ENCODE measurements around the gene SORT1.

SORT1 gene

GRCh38 chr1:109277434-109278204 is 120.1 kb downstream of the SORT1 start:
- Histone ChIP-seq H3K4me1 (ENCODE audit: control insufficient read depth in 1 of 2, insufficient read depth in 1 of 2, low read depth in 1 of 2, low read length in 1 of 2) (peaks cover 22 to 28% of the 10 kb centered on the region in 2 experiments), H3K4me3 (ENCODE audit: low read depth in 1 of 2, low read length in 1 of 2) (no peak overlapping the region), H3K27ac (peak overlapping the region; percentile 31), H3K9me3 (no peaks in the 10 kb centered on the region), H3K36me3 (no peaks in the 10 kb centered on the region), H3K27me3 (peaks cover 16% of the 10 kb centered on the region)
- peak; percentile 92 for TF ChIP-seq CTCF (IDR thresholded peaks at IDR 0.05)

GRCh38 chr1:109275706-109276345 is 121.9 kb downstream of the SORT1 start:
- Histone ChIP-seq H3K4me1 (ENCODE audit: control insufficient read depth in 1 of 2, insufficient read depth in 1 of 2, low read depth in 1 of 2, low read length in 1 of 2) (peaks cover 6 to 10% of the 10 kb centered on the region in 2 experiments), H3K36me3 (no peaks in the 10 kb centered on the region), H3K27ac (no peak overlapping the region), H3K27me3 (peaks cover 16% of the 10 kb centered on the region), H3K9me3 (no peaks in the 10 kb centered on the region), H3K4me3 (ENCODE audit: low read depth in 1 of 2, low read length in 1 of 2) (no peak overlapping the region)
- no peak for TF ChIP-seq CTCF (IDR thresholded peaks at IDR 0.05)

- H3K27ac ChIP-seq, result no peak overlapping the region
- no peak overlapping the region for H3K4me3 ChIP-seq (ENCODE audit: low read depth in 1 of 2, low read length in 1 of 2)
- H3K36me3 ChIP-seq, result no peaks in the 10 kb centered on the region
Observed at GRCh38 chr1:109274533-109275476, 122.9 kb downstream of the SORT1 start.

GRCh38 chr1:109273570-109274288 is 124.0 kb downstream of the SORT1 start:
- no peak overlapping the region for H3K4me3 ChIP-seq (ENCODE audit: low read depth in 1 of 2, low read length in 1 of 2)

More at GRCh38 chr1:109274533-109275476, 122.9 kb downstream of the SORT1 start:
- H3K9me3 ChIP-seq, result no peaks in the 10 kb centered on the region
- TF ChIP-seq CTCF (IDR thresholded peaks at IDR 0.05), result no peak
- H3K4me1 ChIP-seq (ENCODE audit: control insufficient read depth in 1 of 2, insufficient read depth in 1 of 2, low read depth in 1 of 2, low read length in 1 of 2), result peaks cover 0 to 8% of the 10 kb centered on the region in 2 experiments
- peaks cover 16% of the 10 kb centered on the region for H3K27me3 ChIP-seq

More at GRCh38 chr1:109273570-109274288, 124.0 kb downstream of the SORT1 start:
- no peak for TF ChIP-seq CTCF (IDR thresholded peaks at IDR 0.05)
- Histone ChIP-seq H3K36me3 (no peaks in the 10 kb centered on the region), H3K4me1 (ENCODE audit: control insufficient read depth in 1 of 2, insufficient read depth in 1 of 2, low read depth in 1 of 2, low read length in 1 of 2) (peaks cover 0 to 8% of the 10 kb centered on the region in 2 experiments), H3K27ac (no peak overlapping the region), H3K9me3 (no peaks in the 10 kb centered on the region), H3K27me3 (peaks cover 16% of the 10 kb centered on the region)
